Measurements from ENCODE around the gene SYT17. TPM values are rescaled to one million over a fixed set of nuclear protein-coding genes. Genes with fewer than 3 reads are reported as not detected.
A peak's percentile ranks its signal among the peaks of the same experiment; 100 is the strongest.

The SYT17 gene
- total and polyA plus RNA-seq, 11 donors = 0.23 to 5.2 (median 0.66) TPM

DNA sequence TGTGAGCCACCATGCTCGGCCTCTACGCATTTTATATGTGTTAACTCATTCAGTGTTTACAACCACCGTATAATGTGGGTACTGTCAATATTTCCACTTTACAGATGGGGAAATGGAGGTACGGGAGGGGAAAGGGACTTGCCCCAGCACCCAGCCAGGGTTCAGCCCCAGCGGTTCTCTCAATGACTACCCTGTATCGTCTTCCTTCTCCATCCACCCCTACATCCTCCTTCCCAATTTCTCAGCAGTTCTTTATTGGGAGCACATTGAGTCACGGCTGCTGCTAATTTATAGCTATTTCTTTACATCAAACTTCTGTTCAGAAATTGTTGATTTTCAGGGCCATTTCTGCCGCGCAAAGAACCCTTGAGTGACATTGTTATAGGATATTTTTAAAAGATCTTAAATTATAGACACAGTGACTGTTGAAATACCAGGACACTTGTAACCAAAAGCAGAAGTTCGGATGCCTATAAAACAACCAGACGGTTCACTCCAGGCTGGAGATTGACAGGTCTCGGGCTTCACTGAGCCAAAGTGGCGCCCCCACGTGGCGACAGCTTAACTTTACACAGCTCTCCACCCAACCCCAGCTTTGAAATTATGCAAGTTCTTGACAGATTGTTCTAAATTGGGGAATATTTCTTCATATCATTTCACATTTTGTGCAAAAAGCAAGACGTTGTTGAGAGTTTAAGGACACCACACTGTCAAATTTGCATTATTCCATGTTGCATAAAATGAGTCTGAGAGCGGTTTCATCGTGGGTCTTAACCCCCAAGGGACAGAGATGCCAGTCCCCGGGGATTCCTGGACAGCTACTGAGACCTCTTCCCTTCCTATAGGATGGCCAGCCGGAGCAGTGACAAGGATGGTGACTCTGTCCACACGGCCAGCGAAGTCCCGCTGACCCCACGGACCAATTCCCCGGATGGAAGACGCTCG, 11.8 kb downstream of the SYT17 start:
- ATAC-seq = peak; percentile 64 to 76 (median 72)
- DNase-seq = peak; percentile 50 to 81 (median 54)
- H3K27ac ChIP-seq = no peak overlapping the region
- WGBS, 4 donors = 64 to 69% (median 67%) methylated on average over 27 of the region's 27 CpGs
- peaks cover 0 to 3% (median 0%) of the 10 kb centered on the region in 9 donors for H3K36me3 ChIP-seq
- peak; percentile 41 to 82 (median 62) for TF ChIP-seq CTCF (IDR thresholded peaks at IDR 0.05)
- no peak for TF ChIP-seq POLR2A (IDR thresholded peaks at IDR 0.05)
- H3K27me3 ChIP-seq = peaks cover 0 to 8% (median 0%) of the 10 kb centered on the region in 9 donors
- H3K4me3 ChIP-seq = no peak overlapping the region
- no peaks in the 10 kb centered on the region for H3K9me3 ChIP-seq
- H3K4me1 ChIP-seq = peaks cover 0 to 5% (median 0%) of the 10 kb centered on the region in 12 donors
- intact Hi-C loops (cut with DNase I) = loop anchor here in 6 of 10 donors (1.0 to 10.0 kb wide), 4 partner anchors 93 to 325 kb away; no protein-coding TSS in a partner anchor

DNA sequence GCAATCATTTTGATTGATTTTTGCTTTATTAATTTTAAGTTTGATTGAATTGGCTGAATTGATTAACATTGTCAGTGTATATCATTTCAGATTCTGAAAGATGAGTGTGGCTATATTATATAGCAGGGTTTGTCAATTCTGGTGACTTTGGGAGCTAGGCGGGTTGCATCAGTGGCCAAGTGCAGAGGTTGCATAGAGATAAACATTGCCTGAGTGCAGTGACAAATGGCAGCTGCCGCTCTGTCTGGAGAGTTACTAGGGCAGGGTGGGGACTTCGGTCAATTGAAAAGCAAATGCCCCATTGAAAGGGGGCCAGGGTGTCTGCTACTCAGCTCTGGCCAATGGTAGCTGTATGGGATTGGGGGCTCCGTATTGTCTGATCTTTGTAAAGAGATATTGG, 12.7 kb downstream of the SYT17 start:
- WGBS, 4 donors = 92 to 98% (median 95%) methylated on average over 4 of the region's 4 CpGs
- no peak for TF ChIP-seq POLR2A (IDR thresholded peaks at IDR 0.05)
- TF ChIP-seq CTCF (IDR thresholded peaks at IDR 0.05) = no peak
- peaks cover 0 to 3% (median 0%) of the 10 kb centered on the region in 9 donors for H3K36me3 ChIP-seq
- no peak overlapping the region for H3K4me3 ChIP-seq
- DNase-seq (no peak), ATAC-seq (no peak)
- peaks cover 0 to 8% (median 0%) of the 10 kb centered on the region in 12 donors for H3K4me1 ChIP-seq
- intact Hi-C loops (cut with DNase I) = loop anchor here in 5 of 10 donors (1.0 to 10.0 kb wide), 3 partner anchors 93 to 184 kb away; no protein-coding TSS in a partner anchor
- H3K9me3 ChIP-seq = no peaks in the 10 kb centered on the region
- no peak overlapping the region for H3K27ac ChIP-seq
- H3K27me3 ChIP-seq = peaks cover 0 to 8% (median 0%) of the 10 kb centered on the region in 9 donors

DNA sequence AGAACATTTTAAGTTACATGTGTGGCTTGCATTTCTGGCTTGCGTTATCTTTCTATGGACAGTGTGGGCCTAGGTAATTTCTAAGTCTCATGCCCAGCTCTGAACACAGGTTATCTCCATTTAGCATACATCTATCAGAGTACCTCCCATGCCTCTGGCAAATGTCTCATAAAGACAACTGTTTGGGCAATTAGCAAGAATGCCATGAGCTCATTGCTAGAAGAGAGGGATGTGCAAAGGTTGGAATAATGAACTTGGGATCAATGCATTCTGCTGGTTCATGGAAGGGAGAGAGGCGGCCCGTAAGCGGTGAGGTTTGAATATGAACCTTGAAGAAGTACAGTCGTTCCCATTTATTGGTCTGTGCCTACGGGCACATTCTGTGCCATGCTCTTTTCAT, 14.4 kb downstream of the SYT17 start:
- Histone ChIP-seq H3K4me1 (peaks cover 0 to 8% (median 0%) of the 10 kb centered on the region in 12 donors), H3K27ac (no peak overlapping the region), H3K9me3 (no peaks in the 10 kb centered on the region), H3K36me3 (peaks cover 0 to 3% (median 0%) of the 10 kb centered on the region in 9 donors), H3K4me3 (no peak overlapping the region), H3K27me3 (peaks cover 0 to 8% (median 0%) of the 10 kb centered on the region in 9 donors)
- ATAC-seq (no peak), DNase-seq (no peak)
- TF ChIP-seq POLR2A (IDR thresholded peaks at IDR 0.05) = no peak
- no peak for TF ChIP-seq CTCF (IDR thresholded peaks at IDR 0.05)
- 85 to 96% (median 92%) methylated on average over 6 of the region's 6 CpGs for WGBS, 4 donors
- intact Hi-C loops (cut with DNase I) = loop anchor here in 5 of 10 donors (5.0 to 10.0 kb wide), 2 partner anchors 95 to 182 kb away; no protein-coding TSS in a partner anchor

- TF ChIP-seq CTCF (IDR thresholded peaks at IDR 0.05) = no peak
- no peak for TF ChIP-seq POLR2A (IDR thresholded peaks at IDR 0.05)
Measured at GRCh38 chr16:19183187-19183586, 15.1 kb downstream of the SYT17 start.

More at GRCh38 chr16:19183187-19183586, 15.1 kb downstream of the SYT17 start:
- Histone ChIP-seq H3K27ac (no peak overlapping the region), H3K27me3 (peaks cover 0 to 8% (median 0%) of the 10 kb centered on the region in 9 donors), H3K36me3 (peaks cover 0 to 3% (median 0%) of the 10 kb centered on the region in 9 donors), H3K9me3 (no peaks in the 10 kb centered on the region), H3K4me3 (no peak overlapping the region), H3K4me1 (peaks cover 0 to 8% (median 0%) of the 10 kb centered on the region in 12 donors)
- intact Hi-C loops (cut with DNase I) = loop anchor here in 5 of 10 donors (5.0 to 10.0 kb wide), 2 partner anchors 96 to 182 kb away; no protein-coding TSS in a partner anchor
- DNase-seq = no peak
- ATAC-seq = no peak
- 83 to 91% (median 85%) methylated on average over 6 of the region's 6 CpGs for WGBS, 4 donors
